ENCODE data around the gene KIF5B. TPM values are rescaled to one million over a fixed set of nuclear protein-coding genes. Genes with fewer than 3 reads are reported as not detected.

KIF5B gene
- total and polyA plus RNA-seq, 2 donors (not counting 3 experiments of a cell fraction or from before 2014, with no cell fraction given), result 24.7 to 159 TPM

- Histone ChIP-seq H3K4me1 (ENCODE audit: control insufficient read depth, extremely low read depth, insufficient read depth, low read length) (no peaks in the 10 kb centered on the region), H2AFZ (ENCODE audit: low read depth, low read length) (no peak overlapping the region), H3K36me3 (ENCODE audit: control insufficient read depth in 2 of 2, extremely low read depth in 1 of 2, insufficient read depth in 2 of 2, low read length in 2 of 2) (no peaks in the 10 kb centered on the region), H3K79me2 (ENCODE audit: control insufficient read depth, insufficient read depth, low read length) (no peaks in the 10 kb centered on the region), H3K9ac (replicated peaks; ENCODE audit: extremely low read depth, insufficient read depth, low read length) (no peak overlapping the region), H3K27ac (ENCODE audit: insufficient read depth, low read depth, low read length) (no peak overlapping the region), H3K27me3 (ENCODE audit: control insufficient read depth in 2 of 2, insufficient read depth in 2 of 2, low read length in 2 of 2) (peaks cover 0 to 6% of the 10 kb centered on the region in 2 experiments), H3K9me3 (replicated peaks; ENCODE audit: control insufficient read depth, insufficient read depth, low read length) (no peaks in the 10 kb centered on the region), H4K20me1 (replicated peaks; ENCODE audit: control insufficient read depth, extremely low read depth, insufficient read depth, low read length) (no peaks in the 10 kb centered on the region), H3K9me1 (replicated peaks; ENCODE audit: control insufficient read depth, extremely low read depth, insufficient read depth, low read length) (peaks cover 2% of the 10 kb centered on the region), H3K4me3 (replicated peaks in 1 of 3; ENCODE audit: insufficient read depth in 1 of 3, low read depth in 1 of 3, low read length in 3 of 3) (no peak overlapping the region), H3K4me2 (ENCODE audit: insufficient read depth, low read length) (no peak overlapping the region)
- CTCF ChIA-PET, result no interaction called here
- intact Hi-C loops (cut with micrococcal nuclease), result no loop called here
- no TSS peak for BruUV-seq (replicated peaks)
- POLR2A ChIA-PET, result no interaction called here
- dilution Hi-C loops (cut with MboI; ENCODE audit: extremely low pct_ligation_motif_present, low sequenced_read_pairs), result no loop called here
- no peak for TF ChIP-seq JUN (IDR thresholded peaks at IDR 0.05; ENCODE audit: borderline replicate concordance, insufficient read depth, insufficient read length, low read depth)
- TF ChIP-seq POLR2AphosphoS5 (IDR thresholded peaks at IDR 0.05; ENCODE audit: insufficient read depth, low read depth, low read length), result no peak
- TF ChIP-seq EZH2 (IDR thresholded peaks at IDR 0.05; ENCODE audit: borderline replicate concordance, low read depth, low read length, severe bottlenecking), result no peak
- TF ChIP-seq GATA2 (IDR thresholded peaks at IDR 0.05; ENCODE audit: insufficient read depth, insufficient read length, low read depth, low read length), result no peak
- no peak for TF ChIP-seq POLR2A (IDR thresholded peaks at IDR 0.05; ENCODE audit: low read depth, low read length)
- TF ChIP-seq, protein P1, sequence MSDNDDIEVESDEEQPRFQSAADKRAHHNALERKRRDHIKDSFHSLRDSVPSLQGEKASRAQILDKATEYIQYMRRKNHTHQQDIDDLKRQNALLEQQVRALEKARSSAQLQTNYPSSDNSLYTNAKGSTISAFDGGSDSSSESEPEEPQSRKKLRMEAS (IDR thresholded peaks at IDR 0.05; ENCODE audit: insufficient read depth, insufficient read length), result no peak
- no peak for TF ChIP-seq MYC (IDR thresholded peaks at IDR 0.05; ENCODE audit: low read depth, low read length)
- no peak for TF ChIP-seq CTCF (IDR thresholded peaks at IDR 0.05; ENCODE audit: extremely low read depth in 1 of 2, insufficient read depth in 1 of 2, low read depth in 1 of 2, low read length in 2 of 2)
- no peak for TF ChIP-seq FOS (IDR thresholded peaks at IDR 0.05; ENCODE audit: borderline replicate concordance, insufficient read depth, low read length)
- no peak for FAIRE-seq
- DNase-seq (ENCODE audit: low read depth, low spot score), result no peak
These were observed 16.0 kb upstream of the KIF5B start for GRCh38 chr10:32072025-32072800.
